SK-N-SH treated with all-trans-retinoic acid at 6 μM for 48 hours (cell line): ENCODE results near the gene PINK1.

Experiments used
- CSRNP3 ChIP-seq: fragments of 250-450 bp; sonication (Bioruptor Pico); IDR thresholded peaks from 2 replicates; pipeline ENCODE4 v1.5.1; 2021; ENCODE audit warnings: mild to moderate bottlenecking, moderate library complexity
- PATZ1 ChIP-seq: fragments of 250-450 bp; sonication (Bioruptor Pico); IDR thresholded peaks from 2 replicates; pipeline ENCODE4 v1.8.0; 2020; ENCODE audit warnings: mild to moderate bottlenecking, moderate library complexity, borderline replicate concordance
- POU6F1 ChIP-seq: fragments of 250-450 bp; sonication (Bioruptor Pico); IDR thresholded peaks from 2 replicates; pipeline ENCODE4 v1.8.0; 2021; ENCODE audit warnings: low read depth, mild to moderate bottlenecking, moderate library complexity, borderline replicate concordance

GRCh38 chr1:20683614-20684013, 50.4 kb downstream of the PINK1 start:
- no peak for TF ChIP-seq PATZ1
- TF ChIP-seq CSRNP3 (CRISPR knock-in tag), result no peak
- no peak for TF ChIP-seq POU6F1 (CRISPR knock-in tag)
